Natural killer cell (primary cell): ENCODE data around the gene FSTL4. TPM values are rescaled to one million over a fixed set of nuclear protein-coding genes. Genes with fewer than 3 reads are reported as not detected.

Experiments used
- ATAC-seq, 3 donors: fragments of 150-1000 bp in 2 of 3; fragments of 200-7000 bp in 1 of 3; cut with Tn5 transposase; 1 replicate in 1 of 3; 2 replicates in 2 of 3; pipeline ENCODE4 v1.10.0; 2021; ENCODE audit warnings: mild to moderate bottlenecking in 2 of 3, moderate library complexity in 2 of 3
- DNase-seq, 2 donors: peaks; one replicate each; pipeline versions ENCODE4 v3.0.0 to v3.0.0-alpha.2; 2013 to 2021; ENCODE audit warnings: mixed read lengths in 1 of 2
- H3K27ac ChIP-seq: one replicate; pipeline ENCODE4 v1.5.1; 2013; ENCODE audit warnings: mild to moderate bottlenecking, low read length
- H3K27me3 ChIP-seq: one replicate; pipeline ENCODE4 v1.6.1; 2013; ENCODE audit warnings: low read length; ENCODE audit not compliant: control insufficient read depth, insufficient read depth
- H3K36me3 ChIP-seq: one replicate; pipeline ENCODE4 v1.6.1; 2013; ENCODE audit warnings: low read length; ENCODE audit not compliant: control insufficient read depth, insufficient read depth
- H3K4me1 ChIP-seq: one replicate; pipeline ENCODE4 v1.6.1; 2013; ENCODE audit warnings: low read length; ENCODE audit not compliant: control insufficient read depth, insufficient read depth
- H3K4me3 ChIP-seq: one replicate; pipeline ENCODE4 v1.5.1; 2013; ENCODE audit warnings: low read length
- H3K9me3 ChIP-seq: one replicate; pipeline ENCODE4 v1.6.1; 2013; ENCODE audit warnings: low read length; ENCODE audit not compliant: control insufficient read depth, insufficient read depth
- H3K27ac Mint-ChIP-seq, 2 donors: one replicate each; pipeline ENCODE4 v1.8.0; 2022; ENCODE audit warnings: mild to moderate bottlenecking in 2 of 2, mixed read lengths in 2 of 2, moderate library complexity in 1 of 2
- H3K27me3 Mint-ChIP-seq, 2 donors: one replicate each; pipeline ENCODE4 v1.8.0; 2022; ENCODE audit warnings: low read depth in 2 of 2, mixed read lengths in 2 of 2
- H3K36me3 Mint-ChIP-seq: one replicate; pipeline ENCODE4 v1.8.0; 2022; ENCODE audit warnings: mixed read lengths
- H3K4me1 Mint-ChIP-seq, 2 donors: one replicate each; pipeline ENCODE4 v1.8.0; 2022; ENCODE audit warnings: mixed read lengths in 2 of 2
- H3K4me3 Mint-ChIP-seq: one replicate; pipeline ENCODE4 v1.8.0; 2022; ENCODE audit warnings: mild to moderate bottlenecking, moderate library complexity, mixed read lengths
- H3K9me3 Mint-ChIP-seq, 2 donors: one replicate each; pipeline ENCODE4 v1.8.0; 2022; ENCODE audit warnings: mixed read lengths in 2 of 2
- WGBS: methylation state at CpG from one replicate; pipeline ENCODE4 v1.1.7; 2013; ENCODE audit warnings: missing lambda C conversion rate; ENCODE audit not compliant: insufficient coverage; 5-methylcytosine and 5-hydroxymethylcytosine counted together
- intact Hi-C: fragments of 100-400 bp; cut with micrococcal nuclease; formaldehyde crosslinking; loops from one replicate; pipeline ENCODE4 v1.14.2; 2022
- total RNA-seq, 4 donors: library from RNA; stranded (reverse); fragments of 120-200 nt in 1 of 4; gene quantifications; one replicate each; pipeline versions ENCODE4 v1.2.3 to v1.2.4, GENCODE V29; 2013 to 2022
- TF ChIP-seq, protein P1 (sequence below): fragments of 200-600 bp; IDR thresholded peaks from one replicate; pipeline ENCODE4 v1.8.0; 2022; ENCODE audit warnings: antibody characterized with exemption

The FSTL4 gene
- total RNA-seq, 3 donors from 2014 or later (not counting 1 experiment from before 2014, with no cell fraction given): 0.11 to 0.75 (median 0.55) TPM

DNA sequence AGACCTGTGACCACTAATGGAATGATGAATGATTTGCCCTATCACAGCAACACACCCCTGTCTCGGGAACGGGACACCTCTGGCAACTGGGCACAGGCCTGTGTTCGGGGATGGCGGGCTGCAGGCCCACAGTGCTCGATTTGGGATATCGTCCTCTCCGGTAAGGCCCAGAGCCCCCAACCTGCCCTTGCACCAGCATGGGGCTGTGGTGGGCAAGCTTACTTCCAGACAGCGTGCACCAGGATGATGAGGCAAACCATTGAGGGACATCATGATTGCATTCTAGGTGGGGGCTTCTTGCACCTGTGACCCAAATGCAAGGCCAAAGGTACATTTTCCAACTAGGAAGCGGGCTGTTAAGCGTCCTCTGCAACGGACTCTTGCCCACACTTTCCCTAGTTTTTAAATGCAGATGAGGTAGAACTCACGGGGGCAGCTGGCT, 275.4 kb downstream of the FSTL4 start:
- Mint-ChIP-seq H3K27ac (no peak overlapping the region), H3K36me3 (no peaks in the 10 kb centered on the region), H3K27me3 (no peaks in the 10 kb centered on the region), H3K9me3 (no peaks in the 10 kb centered on the region), H3K4me3 (no peak overlapping the region), H3K4me1 (no peaks in the 10 kb centered on the region)
- 90% methylated on average over 12 of the region's 12 CpGs for WGBS
- H3K9me3 ChIP-seq: no peaks in the 10 kb centered on the region
- intact Hi-C loops: no loop called here
- no peaks in the 10 kb centered on the region for H3K36me3 ChIP-seq
- H3K4me1 ChIP-seq: no peaks in the 10 kb centered on the region
- no peaks in the 10 kb centered on the region for H3K27me3 ChIP-seq
- no peak overlapping the region for H3K27ac ChIP-seq
- DNase-seq (no peak), ATAC-seq (no peak)
- H3K4me3 ChIP-seq: no peak overlapping the region
- TF ChIP-seq, protein P1, sequence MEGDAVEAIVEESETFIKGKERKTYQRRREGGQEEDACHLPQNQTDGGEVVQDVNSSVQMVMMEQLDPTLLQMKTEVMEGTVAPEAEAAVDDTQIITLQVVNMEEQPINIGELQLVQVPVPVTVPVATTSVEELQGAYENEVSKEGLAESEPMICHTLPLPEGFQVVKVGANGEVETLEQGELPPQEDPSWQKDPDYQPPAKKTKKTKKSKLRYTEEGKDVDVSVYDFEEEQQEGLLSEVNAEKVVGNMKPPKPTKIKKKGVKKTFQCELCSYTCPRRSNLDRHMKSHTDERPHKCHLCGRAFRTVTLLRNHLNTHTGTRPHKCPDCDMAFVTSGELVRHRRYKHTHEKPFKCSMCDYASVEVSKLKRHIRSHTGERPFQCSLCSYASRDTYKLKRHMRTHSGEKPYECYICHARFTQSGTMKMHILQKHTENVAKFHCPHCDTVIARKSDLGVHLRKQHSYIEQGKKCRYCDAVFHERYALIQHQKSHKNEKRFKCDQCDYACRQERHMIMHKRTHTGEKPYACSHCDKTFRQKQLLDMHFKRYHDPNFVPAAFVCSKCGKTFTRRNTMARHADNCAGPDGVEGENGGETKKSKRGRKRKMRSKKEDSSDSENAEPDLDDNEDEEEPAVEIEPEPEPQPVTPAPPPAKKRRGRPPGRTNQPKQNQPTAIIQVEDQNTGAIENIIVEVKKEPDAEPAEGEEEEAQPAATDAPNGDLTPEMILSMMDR: no peak

DNA sequence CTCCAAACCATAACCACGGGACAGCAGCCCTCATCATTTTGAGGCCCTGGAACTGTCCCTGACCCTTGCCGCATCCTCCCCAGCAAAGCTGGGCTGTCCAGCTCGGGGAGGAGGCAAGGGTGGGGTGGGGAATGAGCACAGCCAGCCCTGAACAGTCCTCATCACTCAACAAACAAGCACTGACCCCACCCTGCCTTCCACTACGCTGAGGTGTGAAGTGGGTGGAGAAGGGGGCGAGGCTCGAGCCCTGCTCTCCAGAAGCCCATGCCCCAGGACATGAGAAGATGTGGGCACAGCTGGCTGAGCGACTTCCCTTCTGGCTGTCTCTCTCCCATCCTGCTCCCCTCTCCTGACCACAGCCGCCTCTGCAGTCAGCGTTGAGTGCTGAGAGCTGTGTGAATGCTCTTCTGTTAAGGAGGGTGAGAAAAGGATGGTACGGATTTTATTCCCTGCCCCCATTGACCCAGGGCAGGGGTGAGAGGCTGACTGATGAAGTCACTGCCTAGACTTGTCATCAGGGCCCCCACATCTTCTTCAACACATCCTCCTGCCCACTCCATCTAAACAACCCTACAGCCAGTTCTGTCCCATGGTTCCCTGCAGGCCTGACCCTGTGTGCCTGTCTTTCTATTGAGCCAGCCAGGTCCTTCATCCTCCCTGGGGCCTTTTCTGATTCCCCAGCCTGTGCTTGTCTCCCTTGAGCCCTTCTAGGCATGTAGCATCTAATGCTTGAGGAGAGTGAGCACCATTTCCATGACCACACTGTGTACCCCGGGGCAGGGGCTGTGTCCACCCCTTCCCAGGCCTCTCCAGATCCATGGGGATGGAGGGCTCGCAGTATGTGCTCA, 276.0 kb downstream of the FSTL4 start:
- WGBS: 68% methylated on average over 6 of the region's 12 CpGs
- no peak overlapping the region for H3K4me3 ChIP-seq
- Mint-ChIP-seq H3K4me3 (no peak overlapping the region), H3K27me3 (no peaks in the 10 kb centered on the region), H3K9me3 (no peaks in the 10 kb centered on the region), H3K36me3 (no peaks in the 10 kb centered on the region), H3K27ac (no peak overlapping the region), H3K4me1 (no peaks in the 10 kb centered on the region)
- ATAC-seq: peak in 1 of 3 donors; percentile 29
- intact Hi-C loops: no loop called here
- no peak overlapping the region for H3K27ac ChIP-seq
- TF ChIP-seq, protein P1: no peak
- no peak for DNase-seq
- no peaks in the 10 kb centered on the region for H3K27me3 ChIP-seq
- no peaks in the 10 kb centered on the region for H3K4me1 ChIP-seq
- no peaks in the 10 kb centered on the region for H3K9me3 ChIP-seq
- H3K36me3 ChIP-seq: no peaks in the 10 kb centered on the region

DNA sequence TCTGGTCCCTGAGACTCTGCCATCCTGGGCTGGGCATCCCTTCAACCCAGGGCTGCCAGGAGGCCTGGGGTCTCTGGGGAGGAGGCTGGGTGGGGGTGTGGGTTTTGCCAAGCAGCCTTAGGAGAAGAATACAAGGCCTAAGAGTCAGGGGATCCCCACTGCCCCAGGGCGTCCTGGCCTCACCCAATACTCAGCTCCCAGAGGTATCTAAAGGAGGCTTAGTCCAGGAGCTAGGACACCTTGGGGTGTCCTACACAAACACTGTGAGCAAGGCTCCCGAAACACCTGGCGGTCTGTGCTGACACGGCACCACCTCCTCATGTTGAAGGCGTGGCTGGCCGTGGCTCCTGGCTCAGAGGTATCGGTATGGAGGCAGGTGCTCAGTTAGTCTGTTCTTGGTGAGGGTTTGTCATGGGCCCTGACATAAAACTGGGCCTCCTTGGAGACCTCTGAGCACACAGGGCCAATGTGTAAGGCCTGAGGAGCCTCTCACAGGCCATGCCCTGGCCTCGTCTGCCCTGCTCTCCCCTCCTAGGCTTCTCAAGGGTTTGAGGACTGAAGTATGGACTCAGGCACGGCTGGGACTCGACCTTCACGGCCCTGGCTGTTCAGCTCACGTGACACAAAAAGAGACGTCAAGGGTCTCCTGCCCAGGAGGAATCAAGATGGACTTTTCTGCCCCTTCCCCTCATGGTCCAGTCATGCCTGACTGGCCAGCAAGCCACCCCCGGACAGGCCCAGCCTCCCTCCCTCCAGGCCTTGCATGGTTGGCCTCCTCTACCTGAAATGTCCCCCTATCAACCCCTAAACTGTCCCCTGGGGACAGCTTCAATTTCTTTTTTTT, 277.3 kb downstream of the FSTL4 start:
- H3K27me3 Mint-ChIP-seq: no peaks in the 10 kb centered on the region
- DNase-seq (no peak), ATAC-seq (no peak)
- no peaks in the 10 kb centered on the region for H3K4me1 Mint-ChIP-seq
- H3K4me3 ChIP-seq: no peak overlapping the region
- no peak overlapping the region for H3K4me3 Mint-ChIP-seq
- no peaks in the 10 kb centered on the region for H3K36me3 Mint-ChIP-seq
- TF ChIP-seq, protein P1: no peak
- no peak overlapping the region for H3K27ac Mint-ChIP-seq
- H3K36me3 ChIP-seq: no peaks in the 10 kb centered on the region
- H3K4me1 ChIP-seq: no peaks in the 10 kb centered on the region
- H3K9me3 Mint-ChIP-seq: no peaks in the 10 kb centered on the region
- H3K27ac ChIP-seq: no peak overlapping the region
- intact Hi-C loops: no loop called here
- 90% methylated on average over 14 of the region's 14 CpGs for WGBS
- no peaks in the 10 kb centered on the region for H3K9me3 ChIP-seq
- no peaks in the 10 kb centered on the region for H3K27me3 ChIP-seq
